OCI-LY7 (cell line): ENCODE measurements around the gene CLCNKB.

ENCODE experiments used
- CTCF ChIP-seq: fragments of 200-600 bp; sonication (generic); conservative IDR thresholded peaks from 2 replicates; pipeline ENCODE4 v1.5.1; 2014; ENCODE audit warnings: mild to moderate bottlenecking, antibody characterized with exemption, low read length, moderate library complexity, mixed read lengths
- EZH2phosphoT487 ChIP-seq: fragments of 200-600 bp; sonication (generic); IDR thresholded peaks from 2 replicates; pipeline ENCODE4 v1.6.1; 2018; ENCODE audit warnings: low read depth, borderline replicate concordance, mild to moderate bottlenecking, mixed run types, antibody characterized with exemption, low read length, moderate library complexity, mixed read lengths

GRCh38 chr1:16061266-16061665, 17.7 kb downstream of the CLCNKB start:
- TF ChIP-seq CTCF (no peak), EZH2phosphoT487 (no peak)
